Measurements from ENCODE around the gene PTPN6. TPM values are rescaled to one million over a fixed set of nuclear protein-coding genes. Genes with fewer than 3 reads are reported as not detected.

The PTPN6 gene
- total and polyA plus RNA-seq, 10 of the 15 experiments (the other 5 are each of a cell fraction or from before 2014, with no cell fraction given): 229 to 457 (median 370) TPM

DNA sequence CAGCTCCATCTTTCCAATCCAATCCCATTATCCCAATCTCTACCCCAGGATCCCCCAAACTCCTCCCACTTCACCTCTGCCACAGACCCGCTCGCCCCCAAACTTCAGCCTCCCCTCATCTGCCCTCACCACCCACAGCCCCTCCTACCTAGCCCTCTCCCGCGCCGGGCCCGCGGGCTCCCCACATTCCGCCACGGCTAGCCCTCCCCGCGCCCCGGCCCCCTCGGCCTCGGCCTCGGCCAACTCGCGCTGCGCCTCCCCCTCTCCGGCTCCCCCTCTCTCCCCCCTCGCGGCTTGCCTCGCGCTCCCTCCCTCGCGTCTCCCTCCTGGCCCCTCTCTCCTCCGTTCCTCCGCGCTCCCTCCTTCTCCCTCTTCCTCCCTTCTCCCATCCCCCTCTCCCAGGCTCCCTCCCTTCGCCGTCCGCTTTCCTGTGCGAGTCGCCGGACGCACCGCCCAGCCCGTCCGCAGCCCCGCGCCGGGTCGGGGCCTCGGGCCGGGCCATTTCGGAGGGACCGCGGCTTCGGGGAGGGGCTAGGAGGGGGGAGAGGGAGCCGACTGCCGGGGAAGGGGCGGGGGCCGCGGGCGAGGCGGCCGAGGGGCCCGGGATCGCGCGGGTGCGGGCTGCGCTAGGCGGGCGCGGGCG lies 23.7 kb upstream of the PTPN6 start, which contains the start of gene ATN1 (continued):
- TF ChIP-seq DPF2 (IDR thresholded peaks at IDR 0.05) (0 out of 2 replicates have a peak, but pooled peaks have one; percentile 16), MTA2 (IDR thresholded peaks at IDR 0.05; ENCODE audit: low read depth) (no peak), NFYA (IDR thresholded peaks at IDR 0.05; ENCODE audit: borderline replicate concordance, low read depth, low read length) (no peak), NKRF (conservative IDR thresholded peaks at IDR 0.05) (no peak), NBN (IDR thresholded peaks at IDR 0.05) (peak; percentile 70; the same call in 1 of the 2 replicates), FOS (IDR thresholded peaks at IDR 0.05; ENCODE audit: borderline replicate concordance, extremely low read depth, insufficient read length) (no peak), TCF7 (IDR thresholded peaks at IDR 0.05; ENCODE audit: borderline replicate concordance) (no peak), FOXM1 (IDR thresholded peaks at IDR 0.05; ENCODE audit: low read depth, low read length) (no peak), LARP7 (IDR thresholded peaks at IDR 0.05) (no peak), ZBTB4 (CRISPR knock-in tag; IDR thresholded peaks at IDR 0.05) (no peak), RUNX3 (IDR thresholded peaks at IDR 0.05; ENCODE audit: low read length) (peak; percentile 7; the same call in 1 of the 2 replicates), E4F1 (IDR thresholded peaks at IDR 0.05; ENCODE audit: borderline replicate concordance, partially characterized antibody) (no peak)
- TF ChIP-seq, protein P1, sequence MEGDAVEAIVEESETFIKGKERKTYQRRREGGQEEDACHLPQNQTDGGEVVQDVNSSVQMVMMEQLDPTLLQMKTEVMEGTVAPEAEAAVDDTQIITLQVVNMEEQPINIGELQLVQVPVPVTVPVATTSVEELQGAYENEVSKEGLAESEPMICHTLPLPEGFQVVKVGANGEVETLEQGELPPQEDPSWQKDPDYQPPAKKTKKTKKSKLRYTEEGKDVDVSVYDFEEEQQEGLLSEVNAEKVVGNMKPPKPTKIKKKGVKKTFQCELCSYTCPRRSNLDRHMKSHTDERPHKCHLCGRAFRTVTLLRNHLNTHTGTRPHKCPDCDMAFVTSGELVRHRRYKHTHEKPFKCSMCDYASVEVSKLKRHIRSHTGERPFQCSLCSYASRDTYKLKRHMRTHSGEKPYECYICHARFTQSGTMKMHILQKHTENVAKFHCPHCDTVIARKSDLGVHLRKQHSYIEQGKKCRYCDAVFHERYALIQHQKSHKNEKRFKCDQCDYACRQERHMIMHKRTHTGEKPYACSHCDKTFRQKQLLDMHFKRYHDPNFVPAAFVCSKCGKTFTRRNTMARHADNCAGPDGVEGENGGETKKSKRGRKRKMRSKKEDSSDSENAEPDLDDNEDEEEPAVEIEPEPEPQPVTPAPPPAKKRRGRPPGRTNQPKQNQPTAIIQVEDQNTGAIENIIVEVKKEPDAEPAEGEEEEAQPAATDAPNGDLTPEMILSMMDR (IDR thresholded peaks at IDR 0.05 in 2 of 3, conservative IDR thresholded peaks at IDR 0.05 in 1 of 3; ENCODE audit: control insufficient read depth in 2 of 3, extremely low read depth in 1 of 3, insufficient read depth in 1 of 3, low read depth in 3 of 3, low read length in 3 of 3): no peak
- TF ChIP-seq, protein P2, sequence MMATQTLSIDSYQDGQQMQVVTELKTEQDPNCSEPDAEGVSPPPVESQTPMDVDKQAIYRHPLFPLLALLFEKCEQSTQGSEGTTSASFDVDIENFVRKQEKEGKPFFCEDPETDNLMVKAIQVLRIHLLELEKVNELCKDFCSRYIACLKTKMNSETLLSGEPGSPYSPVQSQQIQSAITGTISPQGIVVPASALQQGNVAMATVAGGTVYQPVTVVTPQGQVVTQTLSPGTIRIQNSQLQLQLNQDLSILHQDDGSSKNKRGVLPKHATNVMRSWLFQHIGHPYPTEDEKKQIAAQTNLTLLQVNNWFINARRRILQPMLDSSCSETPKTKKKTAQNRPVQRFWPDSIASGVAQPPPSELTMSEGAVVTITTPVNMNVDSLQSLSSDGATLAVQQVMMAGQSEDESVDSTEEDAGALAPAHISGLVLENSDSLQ (IDR thresholded peaks at IDR 0.05): no peak

Measured in GM12878 (cell line).